Epithelial cell of proximal tubule (primary cell): ENCODE measurements around the gene DNER. TPM values are rescaled to one million over a fixed set of nuclear protein-coding genes. Genes with fewer than 3 reads are reported as not detected.

Source experiments
- DNase-seq: peaks from one replicate; pipeline ENCODE4 v3.0.0-alpha.2; 2011; ENCODE audit warnings: low read depth
- H3K4me3 ChIP-seq: 2 replicates; pipeline ENCODE4 v1.5.1; 2011; ENCODE audit warnings: low read depth, mild to moderate bottlenecking, low read length
- total RNA-seq: library from RNA; depleted of rRNA; stranded (reverse); fragments of >200 nt; gene quantifications from 2 replicates; pipeline ENCODE4 v1.2.3, GENCODE V29; 2015
- TF ChIP-seq, protein P1 (sequence below): conservative IDR thresholded peaks from 2 replicates; pipeline ENCODE4 v1.5.1; 2012; ENCODE audit warnings: low read depth, mild to moderate bottlenecking, low read length

The DNER gene
- total RNA-seq, 1 donor from 2014 or later: 2.7 TPM

DNA sequence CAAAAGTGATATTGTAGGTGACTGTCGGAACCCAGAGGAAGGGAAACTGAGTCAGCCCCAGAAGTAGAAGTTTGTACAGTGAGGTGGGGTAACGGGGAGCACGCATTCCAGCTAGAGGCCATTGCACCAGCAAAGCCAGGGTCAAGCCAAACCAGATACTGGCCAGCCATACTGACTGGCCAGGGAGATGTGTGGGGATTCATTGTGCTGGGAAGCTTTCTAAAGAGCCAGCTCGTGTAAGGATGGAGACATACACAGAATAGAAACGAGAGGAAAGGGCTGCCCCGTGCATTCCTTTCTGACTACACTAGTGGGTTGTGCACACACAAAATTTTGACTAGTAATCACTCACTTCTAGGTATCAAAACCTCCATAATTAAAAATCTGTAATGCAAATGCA is 268.0 kb downstream of the DNER start:
- DNase-seq: no peak
- H3K4me3 ChIP-seq: no peak overlapping the region
- TF ChIP-seq, protein P1, sequence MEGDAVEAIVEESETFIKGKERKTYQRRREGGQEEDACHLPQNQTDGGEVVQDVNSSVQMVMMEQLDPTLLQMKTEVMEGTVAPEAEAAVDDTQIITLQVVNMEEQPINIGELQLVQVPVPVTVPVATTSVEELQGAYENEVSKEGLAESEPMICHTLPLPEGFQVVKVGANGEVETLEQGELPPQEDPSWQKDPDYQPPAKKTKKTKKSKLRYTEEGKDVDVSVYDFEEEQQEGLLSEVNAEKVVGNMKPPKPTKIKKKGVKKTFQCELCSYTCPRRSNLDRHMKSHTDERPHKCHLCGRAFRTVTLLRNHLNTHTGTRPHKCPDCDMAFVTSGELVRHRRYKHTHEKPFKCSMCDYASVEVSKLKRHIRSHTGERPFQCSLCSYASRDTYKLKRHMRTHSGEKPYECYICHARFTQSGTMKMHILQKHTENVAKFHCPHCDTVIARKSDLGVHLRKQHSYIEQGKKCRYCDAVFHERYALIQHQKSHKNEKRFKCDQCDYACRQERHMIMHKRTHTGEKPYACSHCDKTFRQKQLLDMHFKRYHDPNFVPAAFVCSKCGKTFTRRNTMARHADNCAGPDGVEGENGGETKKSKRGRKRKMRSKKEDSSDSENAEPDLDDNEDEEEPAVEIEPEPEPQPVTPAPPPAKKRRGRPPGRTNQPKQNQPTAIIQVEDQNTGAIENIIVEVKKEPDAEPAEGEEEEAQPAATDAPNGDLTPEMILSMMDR: no peak

DNA sequence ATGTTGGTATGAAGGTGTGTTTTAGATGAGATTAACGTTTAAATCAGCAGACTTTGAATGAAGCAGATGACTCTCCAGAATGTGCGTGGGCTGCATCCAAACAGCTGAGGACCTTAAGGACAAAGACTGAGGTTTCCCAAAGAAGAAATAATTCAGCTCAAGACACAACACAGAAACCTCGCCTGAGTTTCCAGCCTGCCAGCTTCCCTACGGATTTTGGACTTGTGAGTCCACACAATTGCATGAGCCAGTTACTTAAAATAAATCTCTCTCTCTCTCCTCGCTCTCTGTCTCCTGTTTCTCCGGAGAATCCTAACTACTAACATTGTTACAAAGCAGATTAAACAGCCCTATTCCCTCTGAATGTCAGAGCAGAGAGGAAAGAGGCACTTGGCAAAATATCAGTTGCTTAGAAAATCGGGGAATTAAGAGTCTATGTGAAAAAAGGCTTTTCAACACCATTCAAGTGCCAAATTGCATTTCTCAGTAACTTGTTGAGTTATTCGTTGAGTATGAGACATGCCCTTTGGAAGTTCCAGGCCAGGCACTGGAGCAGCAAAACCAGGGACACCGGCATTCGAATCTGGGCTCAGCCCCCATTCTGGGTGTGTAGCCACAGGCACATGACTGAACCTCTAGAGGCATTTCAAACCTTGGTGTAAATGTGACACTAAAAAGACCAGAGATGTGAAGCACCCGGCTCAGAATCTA is 268.7 kb downstream of the DNER start:
- TF ChIP-seq, protein P1: no peak
- no peak overlapping the region for H3K4me3 ChIP-seq
- no peak for DNase-seq

DNA sequence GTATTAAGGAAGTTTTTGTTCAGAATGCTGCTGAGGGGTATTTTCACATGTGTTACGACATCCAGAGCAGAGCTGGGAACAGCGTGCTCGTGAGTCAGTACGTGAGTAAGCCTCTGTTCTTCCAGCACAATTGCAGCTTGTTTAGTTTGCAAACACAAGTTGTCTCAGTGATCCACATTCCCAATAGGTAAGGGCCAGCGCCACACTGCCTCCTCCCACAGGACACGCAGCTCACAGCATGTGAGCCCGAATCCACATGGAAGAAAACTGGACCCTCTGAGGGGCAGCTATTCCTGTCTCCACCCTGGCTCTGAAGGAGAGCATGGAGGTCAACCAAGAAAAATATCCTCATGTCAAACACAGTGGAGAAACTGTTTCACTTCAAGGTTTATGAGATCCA is 269.3 kb downstream of the DNER start:
- TF ChIP-seq, protein P1: no peak
- DNase-seq: peak; percentile 52
- H3K4me3 ChIP-seq: no peak overlapping the region

DNA sequence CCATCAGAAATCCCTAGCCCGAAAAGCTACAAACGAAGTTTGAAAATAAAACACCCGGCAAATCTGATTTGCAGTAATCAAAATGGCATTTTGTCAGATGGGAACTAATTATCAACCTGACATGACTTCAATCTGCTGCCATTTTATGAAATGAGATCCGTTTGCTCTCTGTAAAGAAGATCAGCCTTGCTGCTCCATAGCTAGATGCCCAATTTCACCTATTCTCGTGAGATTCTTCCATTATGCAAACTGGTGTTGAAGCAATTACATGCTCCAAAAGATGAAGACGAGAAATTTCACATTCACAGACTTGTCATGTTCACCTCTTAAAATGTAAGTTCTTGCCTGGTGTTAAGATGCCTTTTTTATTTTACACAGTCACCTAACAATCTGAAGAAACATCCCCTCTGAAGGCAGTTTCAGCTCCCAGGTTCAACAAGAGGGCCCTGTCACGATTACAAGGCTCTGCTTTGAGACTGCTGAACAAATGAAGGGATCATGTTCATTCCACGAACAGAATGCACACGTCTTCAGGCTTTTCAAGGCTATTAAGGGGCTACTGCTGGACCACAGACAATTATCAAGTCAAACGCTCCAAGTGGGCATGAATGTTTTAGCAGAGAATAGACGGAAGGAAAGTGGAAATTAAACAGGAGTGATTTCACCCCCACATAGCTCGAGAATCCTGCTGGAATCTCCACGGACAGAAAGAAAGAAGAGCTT is 270.6 kb downstream of the DNER start:
- TF ChIP-seq, protein P1: no peak
- H3K4me3 ChIP-seq: no peak overlapping the region
- no peak for DNase-seq

DNA sequence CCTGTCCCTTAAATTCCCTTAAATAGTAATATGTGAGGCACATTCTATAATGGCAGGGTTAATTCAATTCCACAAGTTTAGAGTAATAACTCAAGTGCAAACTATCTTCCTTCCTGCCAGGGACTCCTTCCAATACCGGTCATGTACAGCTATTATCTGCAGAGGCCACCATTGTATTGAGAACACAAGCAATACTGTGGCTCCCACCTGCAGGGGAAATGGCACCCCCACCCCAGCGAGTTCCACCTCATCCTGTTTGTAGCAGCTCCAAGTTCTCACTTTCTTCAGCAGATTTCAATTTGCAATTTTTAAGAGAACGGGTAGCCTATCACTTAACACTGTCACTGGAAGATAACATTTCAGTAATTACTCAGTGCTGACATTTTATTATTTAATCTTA is 271.2 kb downstream of the DNER start:
- TF ChIP-seq, protein P1: no peak

DNA sequence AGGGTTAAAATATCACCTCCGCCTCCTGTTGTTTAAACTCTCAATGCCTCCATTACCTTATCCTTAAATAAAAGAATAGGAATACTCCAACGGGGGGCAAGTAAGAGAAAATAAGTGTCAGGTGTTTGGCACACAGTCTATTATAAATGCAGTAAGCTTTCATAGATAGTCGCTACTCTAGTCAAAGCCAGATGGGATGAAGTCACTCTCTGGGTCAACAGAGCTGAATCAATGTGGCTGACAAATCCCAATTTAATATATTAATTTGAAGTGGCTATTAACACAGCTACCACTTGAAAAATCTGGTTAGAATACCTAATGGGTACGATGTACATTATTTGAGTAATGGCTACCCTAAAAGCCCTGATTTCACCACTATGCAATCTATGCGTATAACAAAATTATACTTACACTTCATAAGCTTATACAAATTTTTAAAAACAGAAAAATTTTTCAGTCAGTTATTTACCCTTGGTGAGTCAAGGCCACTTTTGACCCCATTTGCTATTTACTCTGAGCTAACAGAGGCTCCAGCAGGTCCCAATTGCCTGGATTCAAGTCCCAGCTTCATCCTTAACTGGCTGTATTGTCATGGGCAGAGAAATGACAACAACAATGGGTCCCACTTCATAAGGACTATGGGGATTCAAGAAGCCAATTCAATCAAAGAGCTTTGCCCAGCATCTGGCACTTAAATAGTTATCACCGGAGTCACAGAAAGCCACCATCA is 275.8 kb downstream of the DNER start:
- DNase-seq: no peak
- no peak overlapping the region for H3K4me3 ChIP-seq
- TF ChIP-seq, protein P1: no peak

More for the DNA sequence above, 271.2 kb downstream of the DNER start:
- no peak for DNase-seq
- no peak overlapping the region for H3K4me3 ChIP-seq
